NCI-H460 (cell line): Measurements from ENCODE around the gene PEX3. TPM values are rescaled to one million over a fixed set of nuclear protein-coding genes. Genes with fewer than 3 reads are reported as not detected.
"Not testable (repeated sequence)": the region's sequence is repeated elsewhere in the genome, so short reads cannot be mapped to it uniquely, and the experiment has no call there.

Source experiments
- DNase-seq: peaks from one replicate; pipeline ENCODE4 v3.0.0-alpha.2; 2016; ENCODE audit warnings: low read depth; ENCODE audit errors: extremely low read depth
- total RNA-seq: library from RNA; depleted of rRNA; stranded (reverse); fragments of >200 nt; shearing (Covaris generic); gene quantifications from 2 replicates; pipeline ENCODE4 v1.2.3, GENCODE V29; 2014

Gene PEX3
- total RNA-seq, 1 experiment from 2014 or later: 17.9 TPM

- no peak for DNase-seq
Measured at GRCh38 chr6:143505537-143505936, 54.9 kb downstream of the PEX3 start.

DNA sequence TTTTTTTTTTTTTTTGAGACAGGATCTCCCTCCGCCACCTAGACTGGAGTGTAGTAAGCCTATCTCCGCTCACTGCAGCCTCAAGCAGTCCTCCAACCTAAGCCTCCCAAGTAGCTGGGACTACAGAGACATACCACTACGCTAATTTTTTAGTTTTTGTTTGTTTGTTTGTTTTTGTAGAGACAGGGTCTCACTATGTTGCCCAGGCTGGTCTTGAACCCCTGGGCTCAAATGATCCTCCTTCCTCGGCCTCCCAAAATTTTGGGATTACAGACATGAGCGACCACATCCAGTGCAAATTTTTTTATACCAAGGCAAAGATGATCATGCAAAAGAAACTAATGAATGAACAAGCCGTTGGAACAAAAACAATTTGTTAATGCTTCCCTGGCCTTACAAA lies 55.6 kb downstream of the PEX3 start:
- DNase-seq: no peak

DNA sequence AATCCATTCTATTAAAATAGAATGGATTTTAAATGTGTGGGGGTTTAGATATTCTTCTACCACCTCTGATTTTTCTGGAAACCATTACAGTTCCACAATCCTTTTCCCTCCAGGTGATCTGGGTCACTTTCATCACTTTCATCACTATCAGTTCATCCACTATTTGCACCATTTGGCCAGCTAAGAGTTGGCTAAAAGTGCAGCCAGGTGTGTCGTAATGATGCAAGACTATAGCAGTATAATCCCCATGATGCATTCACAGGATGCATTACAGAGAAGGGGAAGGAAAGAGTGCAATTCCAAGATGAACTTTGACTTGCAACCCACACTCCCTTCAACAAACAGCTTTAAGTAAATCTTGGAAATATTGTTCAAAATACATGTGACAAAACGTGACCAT lies 56.0 kb downstream of the PEX3 start:
- DNase-seq: no peak

DNA sequence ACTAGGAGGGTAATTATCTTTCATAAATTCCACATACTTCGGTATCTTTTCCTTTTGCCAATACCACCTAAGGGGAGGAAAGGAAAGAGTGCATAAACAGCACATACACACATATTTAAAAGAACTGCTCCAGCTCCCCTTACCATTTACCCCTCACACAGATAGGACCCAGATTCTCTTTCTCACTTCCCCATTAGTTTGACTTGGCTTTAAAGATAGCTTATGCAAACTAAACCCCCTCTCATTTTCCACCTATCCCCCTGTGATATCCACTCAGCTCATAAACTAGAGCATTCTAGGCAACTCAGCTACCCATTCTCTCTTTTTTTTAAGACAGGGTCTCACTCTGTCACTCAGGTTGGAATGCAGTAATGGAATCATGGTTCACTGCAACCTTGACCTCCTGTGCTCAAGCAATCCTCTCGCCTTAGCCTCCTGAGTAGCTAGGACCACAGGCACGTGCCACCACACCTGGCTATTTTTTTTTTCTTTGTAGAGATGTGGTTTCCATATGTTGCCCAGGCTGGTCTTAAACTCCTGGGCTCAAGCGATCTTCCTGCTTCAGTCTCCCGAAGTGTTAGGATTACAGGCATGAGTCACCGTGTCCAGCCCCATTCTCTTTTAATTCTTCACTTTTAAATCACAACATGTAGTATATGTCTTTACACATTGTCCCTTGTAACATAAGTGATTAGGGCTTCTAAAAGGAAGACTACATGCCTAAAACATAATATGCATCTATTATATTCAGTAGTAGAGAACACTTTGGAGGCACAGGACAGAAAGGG lies 56.9 kb downstream of the PEX3 start:
- no peak for DNase-seq

DNA sequence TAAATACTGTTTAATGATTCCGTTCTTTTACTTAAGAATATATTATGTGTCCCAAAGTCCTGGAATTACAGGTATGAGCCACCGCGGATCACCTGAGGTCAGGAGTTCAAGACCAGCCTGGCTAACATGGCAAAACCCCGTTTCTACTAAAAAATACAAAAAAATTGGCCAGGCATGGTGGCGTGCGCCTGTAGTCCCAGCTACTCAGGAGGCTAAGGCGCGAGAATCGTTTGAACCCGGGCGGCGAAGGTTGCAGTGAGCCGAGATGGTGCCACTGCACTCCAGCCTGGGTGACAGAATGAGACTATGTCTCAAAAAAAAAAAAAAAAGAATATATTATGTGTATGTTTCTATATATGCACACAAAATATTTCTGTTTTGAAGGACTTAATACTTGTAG lies 59.7 kb downstream of the PEX3 start:
- DNase-seq: not testable (repeated sequence)

DNA sequence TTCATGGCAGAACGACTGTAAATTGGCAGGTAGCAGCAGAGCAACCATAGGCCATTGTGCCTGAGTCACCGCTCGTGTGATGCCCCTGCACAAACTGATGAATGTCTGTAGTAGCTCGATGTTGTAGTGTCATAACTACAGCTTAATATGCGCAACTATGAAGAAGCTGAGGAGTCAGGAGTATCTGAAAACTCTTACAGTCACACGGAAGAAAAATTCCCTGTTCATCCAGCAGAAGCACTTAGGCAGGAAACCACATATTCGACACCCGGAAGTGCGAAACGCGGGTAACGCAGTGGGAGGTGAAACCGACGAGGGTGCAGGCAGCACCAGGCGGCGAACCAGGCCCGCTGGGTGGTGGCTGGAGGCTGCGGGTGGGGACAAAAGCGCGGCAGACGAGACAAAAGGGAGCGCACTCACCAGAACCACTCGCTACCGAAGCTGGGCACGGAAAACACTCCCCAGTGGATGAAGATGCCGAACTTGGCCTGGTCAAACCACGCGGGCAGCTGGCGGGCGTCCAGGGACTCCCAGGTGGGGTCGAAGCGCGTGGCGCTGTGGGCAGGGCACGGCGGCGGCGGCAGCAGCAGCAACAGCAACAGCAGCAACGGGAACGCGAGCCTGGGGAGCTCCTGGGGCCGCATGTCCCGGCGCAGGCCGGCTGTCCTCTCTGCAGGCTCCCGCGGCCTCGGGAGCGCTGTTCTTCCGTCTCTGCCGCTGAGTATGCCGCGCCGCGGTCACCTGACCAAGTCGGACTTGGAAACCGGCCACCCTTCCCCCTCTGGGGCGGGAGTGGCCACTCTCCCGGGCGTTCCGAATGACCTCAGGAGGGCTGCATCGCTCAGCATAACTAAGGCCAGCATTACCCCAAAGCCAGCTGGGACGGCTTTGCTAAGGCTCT lies 60.6 kb downstream of the PEX3 start, which contains the start of gene FUCA2:
TSS of gene FUCA2 (minus strand) at position 730 of the 901 bp plus-strand sequence. CDS start at position 644, 86 bp downstream.
- DNase-seq: peak; percentile 59

DNA sequence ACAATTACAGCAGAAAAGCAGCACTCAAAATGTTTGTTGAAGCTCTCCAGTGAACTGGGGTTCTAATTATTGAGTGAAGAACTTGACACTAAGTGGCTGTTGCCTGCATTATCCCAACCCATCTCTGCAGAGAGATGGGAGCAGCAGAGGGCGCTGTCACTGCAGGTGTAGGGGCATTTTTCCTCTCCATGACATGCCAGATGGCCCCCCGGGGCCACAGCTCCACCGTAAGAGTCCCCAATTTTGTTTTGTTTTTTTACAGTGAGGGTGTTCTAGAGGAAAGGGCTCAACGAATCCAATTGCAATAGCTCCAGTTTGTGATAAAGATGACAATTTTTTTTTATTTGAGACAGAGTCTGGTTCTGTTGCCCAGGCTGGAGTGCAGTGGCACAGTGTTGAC lies 62.8 kb downstream of the PEX3 start:
- no peak for DNase-seq

DNA sequence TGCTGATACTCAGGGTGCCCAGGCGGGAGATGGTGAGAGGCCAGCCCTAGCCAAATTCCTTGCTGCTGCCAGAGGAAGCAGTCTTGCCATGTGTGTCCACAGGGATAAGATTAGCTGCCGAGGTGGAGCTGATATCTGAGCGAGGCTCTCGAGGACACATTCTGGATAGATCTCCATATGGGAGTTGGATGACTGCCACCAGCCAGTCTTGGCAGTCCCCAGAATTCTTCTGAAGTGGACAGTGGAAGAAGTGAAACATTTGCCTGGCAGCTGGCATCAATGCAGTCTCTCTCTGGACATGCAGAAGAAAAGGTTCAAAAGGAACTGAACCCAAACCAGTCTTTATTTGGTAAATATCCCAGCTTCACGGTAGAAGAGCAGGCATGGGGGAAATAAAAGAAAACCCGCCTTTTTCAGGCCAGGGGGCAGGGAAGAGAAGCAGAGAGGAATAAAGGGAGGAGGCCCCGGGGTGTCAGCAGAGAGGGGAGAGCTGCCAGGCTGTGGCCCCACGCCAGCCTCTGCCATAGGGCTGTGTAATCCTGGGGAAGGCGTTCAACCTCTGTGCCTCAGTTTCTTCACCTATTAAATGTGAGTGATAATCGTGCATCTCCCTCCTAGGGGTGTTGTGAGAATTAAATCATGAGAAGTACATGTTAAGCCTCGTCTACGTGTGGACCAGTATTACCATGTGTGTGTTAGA lies 64.6 kb downstream of the PEX3 start:
- no peak for DNase-seq

DNA sequence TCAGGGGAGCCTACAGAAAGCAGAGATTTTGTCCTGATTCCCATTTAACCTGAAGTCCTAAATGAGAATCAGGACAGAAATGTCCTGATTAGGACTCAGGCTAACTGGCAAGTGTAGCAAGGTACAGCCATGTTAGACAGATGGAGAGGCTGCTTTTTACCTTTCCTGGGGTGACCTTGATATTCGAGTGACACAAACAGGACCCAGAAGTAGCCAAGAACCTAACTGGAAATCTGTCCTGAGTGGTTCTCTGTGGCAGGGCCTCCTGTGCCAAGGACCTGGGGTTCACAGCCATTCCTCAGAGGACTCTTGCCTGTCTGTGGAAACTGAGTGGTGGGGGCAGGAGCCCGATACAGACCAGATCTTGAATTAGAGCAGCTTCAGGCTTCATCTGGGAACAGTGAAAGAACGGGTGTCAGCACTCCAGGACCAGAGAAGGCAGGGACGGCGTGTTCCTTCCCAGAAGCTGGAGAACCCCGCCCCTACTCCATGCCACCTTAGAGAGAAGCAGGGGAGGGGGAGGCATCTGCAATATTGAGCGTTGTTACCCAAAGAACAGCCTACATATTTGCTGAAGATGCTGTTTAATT lies 65.3 kb downstream of the PEX3 start:
- DNase-seq: no peak

DNA sequence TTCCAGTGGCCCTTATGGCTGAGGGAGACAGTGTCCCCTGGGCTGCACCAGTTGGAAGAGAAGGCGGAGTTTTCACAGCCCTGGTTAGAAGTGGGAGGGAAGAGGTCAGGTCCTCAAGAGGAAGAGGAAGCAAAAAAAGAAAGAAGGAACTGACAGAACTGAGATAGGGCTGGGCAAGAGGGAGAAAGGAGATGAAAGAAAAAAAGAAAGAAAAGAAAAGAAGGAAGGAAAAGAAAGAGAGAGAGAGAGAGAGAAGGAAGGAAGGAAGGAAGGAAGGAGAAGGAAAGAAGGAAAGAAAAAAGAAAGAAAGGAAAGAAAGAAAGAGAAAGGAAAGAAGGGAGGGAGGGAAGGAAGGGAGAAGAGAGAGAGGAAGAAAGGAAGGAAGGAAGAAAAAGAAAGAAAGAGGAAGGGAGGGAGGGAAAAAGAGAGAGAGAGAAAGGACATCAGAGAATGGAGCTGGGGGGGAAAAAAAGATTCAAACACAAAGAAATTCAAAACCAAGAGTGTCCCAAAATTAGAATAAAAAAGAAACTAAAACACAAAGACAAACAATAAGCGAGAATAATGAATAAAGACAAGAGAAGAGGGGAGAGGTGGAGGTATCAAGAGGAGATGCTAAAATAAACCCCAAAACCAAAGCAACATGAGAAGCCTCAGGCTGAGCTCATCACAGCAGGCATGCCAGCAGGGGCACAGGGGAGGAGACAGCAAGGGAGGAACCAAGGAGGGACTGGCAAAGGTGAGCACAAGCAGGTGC lies 66.3 kb downstream of the PEX3 start:
- no peak for DNase-seq

GRCh38 chr6:143517447-143517773 lies 66.8 kb downstream of the PEX3 start:
- no peak for DNase-seq

GRCh38 chr6:143522039-143522600 lies 71.5 kb downstream of the PEX3 start:
- no peak for DNase-seq

DNA sequence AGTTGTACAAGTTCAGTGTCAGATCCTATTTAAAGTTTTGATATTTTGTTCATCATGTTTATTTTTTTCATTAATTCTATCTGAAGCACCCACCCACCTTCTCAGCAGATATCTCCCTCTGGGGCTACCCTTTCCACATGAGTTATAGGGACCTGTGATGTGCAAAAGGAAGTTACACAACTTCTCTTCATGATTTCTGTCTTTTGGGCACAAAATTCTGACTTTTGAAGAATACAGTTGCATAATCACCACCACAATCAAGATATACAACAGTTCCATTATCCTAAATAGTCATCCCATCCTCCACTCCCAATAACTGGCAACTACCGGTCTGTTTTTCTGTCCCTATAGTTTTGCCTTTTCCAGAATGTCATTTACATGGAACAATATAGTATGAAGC lies 74.8 kb downstream of the PEX3 start:
- DNase-seq: no peak

- DNase-seq: no peak
Measured at GRCh38 chr6:143527677-143528076, 77.1 kb downstream of the PEX3 start.

DNA sequence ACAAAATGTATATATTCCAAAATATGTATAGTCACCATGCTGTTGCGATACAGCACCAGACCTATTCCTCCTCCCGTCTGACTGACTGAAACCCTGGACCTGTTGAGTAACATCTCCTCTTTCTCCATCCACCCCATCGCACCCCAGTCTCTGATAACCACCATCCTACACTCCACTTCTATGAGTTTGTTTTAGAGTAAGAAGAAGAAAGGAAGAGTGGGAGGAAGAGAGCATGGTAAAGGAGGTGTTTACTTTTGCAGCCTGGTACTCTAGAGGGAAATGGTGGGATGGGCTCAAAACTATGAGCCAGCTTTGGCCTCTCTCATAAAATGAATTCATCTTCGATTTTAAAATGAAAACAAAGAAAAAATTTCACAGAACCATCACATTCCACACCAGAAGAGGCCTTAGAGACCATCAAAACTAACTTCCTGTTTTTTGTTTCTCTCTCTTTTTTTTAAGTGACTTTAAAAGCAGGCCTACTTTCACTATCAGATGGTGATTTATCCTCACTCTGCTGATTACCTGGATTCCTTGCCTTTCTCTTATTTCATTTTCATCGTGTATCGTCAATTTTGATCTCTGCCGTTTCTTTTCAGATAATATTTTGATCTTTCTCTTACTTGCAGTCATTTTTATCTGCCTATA lies 77.7 kb downstream of the PEX3 start:
- no peak for DNase-seq

DNA sequence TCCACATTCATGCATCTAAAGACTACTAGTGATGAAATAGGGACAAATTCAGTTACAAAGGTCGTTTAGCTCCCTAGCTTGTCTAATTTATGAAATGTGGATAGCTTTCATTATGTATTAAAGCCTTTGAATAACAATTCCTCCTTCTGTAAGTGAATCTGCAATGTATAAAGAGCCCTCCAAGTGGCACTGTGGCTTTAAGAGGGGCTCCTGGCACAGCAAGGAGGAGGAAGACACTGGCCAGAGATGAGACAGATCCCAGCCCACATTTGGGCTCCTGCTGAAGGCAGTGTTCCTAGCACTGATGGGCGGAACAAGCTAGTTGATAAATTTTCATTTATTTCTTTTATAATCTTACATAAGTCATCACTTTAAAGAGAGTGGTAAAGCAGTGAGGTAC lies 78.5 kb downstream of the PEX3 start:
- no peak for DNase-seq

- DNase-seq: no peak
Measured at GRCh38 chr6:143531720-143532499, 81.3 kb downstream of the PEX3 start.

DNA sequence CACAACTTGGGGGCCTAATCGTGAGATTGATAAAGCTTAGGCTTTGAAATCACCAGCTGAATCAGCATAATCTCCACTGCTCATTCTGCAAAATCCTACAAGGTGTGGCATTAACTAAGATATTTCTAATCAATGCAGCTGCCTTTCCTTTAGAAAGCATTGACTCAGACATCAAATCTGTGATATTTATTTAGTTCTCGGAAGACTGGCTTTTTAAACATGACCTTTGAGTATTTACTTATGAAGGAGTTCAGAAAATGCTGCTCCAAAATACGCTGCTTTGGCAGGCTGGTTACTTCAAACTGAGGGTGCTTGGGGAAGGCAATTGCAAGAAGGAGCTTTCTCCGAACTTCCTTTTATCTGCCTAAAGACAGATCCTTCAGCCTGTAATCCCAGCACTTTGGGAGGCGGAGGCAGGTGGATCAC lies 84.6 kb downstream of the PEX3 start:
- no peak for DNase-seq
